D721Med (cell line): ENCODE results near the gene ADIPOR2.

Experiments
- DNase-seq: peaks from one replicate; pipeline ENCODE4 v3.0.0; 2011; ENCODE audit warnings: low spot score; ENCODE audit not compliant: insufficient read length
- FAIRE-seq: peaks from 2 replicates; lab custom pipeline; 2011; peaks lifted over from hg19 to GRCh38; lab: Jason Lieb, UNC
- CTCF ChIP-seq: IDR thresholded peaks from 2 replicates; pipeline ENCODE4 v1.5.1; 2012; ENCODE audit warnings: mild to moderate bottlenecking, control low read depth; ENCODE audit not compliant: insufficient read depth; ENCODE audit errors: missing control alignments

Gene ADIPOR2

GRCh38 chr12:1646569-1647284 is 44.1 kb upstream of the ADIPOR2 start:
- DNase-seq (no peak), FAIRE-seq (no peak)
- no peak for TF ChIP-seq CTCF

- DNase-seq (no peak), FAIRE-seq (no peak)
- TF ChIP-seq CTCF = no peak
These were observed 43.6 kb upstream of the ADIPOR2 start for GRCh38 chr12:1647285-1647669.

GRCh38 chr12:1650260-1650977 is 40.5 kb upstream of the ADIPOR2 start:
- DNase-seq (no peak), FAIRE-seq (no peak)
- TF ChIP-seq CTCF = no peak

GRCh38 chr12:1650978-1651361 is 39.9 kb upstream of the ADIPOR2 start:
- no peak for FAIRE-seq
- no peak for DNase-seq
- no peak for TF ChIP-seq CTCF

- no peak for TF ChIP-seq CTCF
- no peak for FAIRE-seq
- no peak for DNase-seq
These were observed 38.9 kb upstream of the ADIPOR2 start for GRCh38 chr12:1651946-1652345.

GRCh38 chr12:1655225-1655788 is 35.6 kb upstream of the ADIPOR2 start:
- FAIRE-seq (no peak), DNase-seq (no peak)
- no peak for TF ChIP-seq CTCF

- FAIRE-seq (no peak), DNase-seq (no peak)
- no peak for TF ChIP-seq CTCF
These were observed 34.0 kb upstream of the ADIPOR2 start for GRCh38 chr12:1656902-1657301.
